ENCODE data around the gene SMARCE1. TPM values are rescaled to one million over a fixed set of nuclear protein-coding genes. Genes with fewer than 3 reads are reported as not detected.
A peak's percentile ranks its signal among the peaks of the same experiment; 100 is the strongest.

Gene SMARCE1
- total RNA-seq, 1 donor from 2014 or later, result 146 TPM

DNA sequence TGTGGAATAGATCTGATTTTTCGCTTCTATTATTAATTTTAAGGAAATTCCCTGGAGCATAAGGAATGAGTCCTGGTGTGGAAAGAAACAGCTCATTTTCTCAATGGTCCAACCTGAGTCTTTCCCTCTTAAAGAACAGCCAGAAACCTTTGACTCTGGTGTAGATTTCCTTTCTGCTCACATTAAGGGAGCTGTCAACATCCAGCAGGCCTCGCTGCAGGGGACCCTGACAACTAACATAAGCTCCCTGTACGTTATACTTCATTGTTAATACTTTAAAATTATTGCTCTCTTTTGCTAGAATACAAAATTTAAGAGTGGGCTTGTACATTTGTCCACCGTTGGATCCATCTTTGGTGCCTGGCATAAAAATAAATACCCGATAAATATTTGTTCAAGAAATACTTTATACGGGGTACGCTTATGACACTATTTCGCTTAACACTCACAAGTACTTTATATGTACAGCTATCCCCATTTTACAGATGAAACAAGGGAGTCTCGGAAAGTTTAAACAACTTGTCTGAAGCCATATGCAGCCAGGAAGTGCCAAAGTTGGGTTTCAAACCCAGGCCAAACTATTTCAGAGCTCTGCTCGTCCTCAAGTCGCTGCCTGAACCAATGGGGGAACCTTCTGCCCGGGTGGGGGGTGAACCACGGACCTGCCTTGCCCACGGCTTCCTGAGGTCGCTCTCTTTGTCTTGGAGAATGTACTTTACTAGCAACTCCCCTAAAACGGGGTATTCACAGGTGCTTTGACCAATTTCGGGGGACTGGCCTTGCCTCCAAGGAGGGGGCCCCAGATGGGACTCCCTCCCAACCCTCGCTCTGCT lies 611 bp downstream of the SMARCE1 start:
- DNase-seq (ENCODE audit: low spot score), result no peak

DNA sequence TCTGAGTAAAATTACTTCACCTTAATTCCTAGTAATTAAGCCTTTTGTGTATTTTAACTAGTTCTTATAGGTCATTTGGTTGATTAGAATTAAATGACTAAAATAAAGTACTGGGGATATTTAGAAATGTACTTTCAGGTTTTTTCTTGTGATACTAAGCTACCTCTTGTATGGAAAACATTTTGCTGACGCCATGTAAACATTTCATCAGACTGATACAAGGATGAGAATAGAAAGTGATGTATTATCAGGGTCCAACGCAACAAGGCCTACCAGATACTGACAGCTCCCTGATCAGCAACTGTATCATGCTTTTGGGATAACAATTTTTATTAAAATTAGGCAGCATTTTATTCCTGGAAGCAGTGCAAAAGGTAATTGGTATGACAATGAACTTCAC lies 1.7 kb downstream of the SMARCE1 start:
- no peak for DNase-seq (ENCODE audit: low spot score)

DNA sequence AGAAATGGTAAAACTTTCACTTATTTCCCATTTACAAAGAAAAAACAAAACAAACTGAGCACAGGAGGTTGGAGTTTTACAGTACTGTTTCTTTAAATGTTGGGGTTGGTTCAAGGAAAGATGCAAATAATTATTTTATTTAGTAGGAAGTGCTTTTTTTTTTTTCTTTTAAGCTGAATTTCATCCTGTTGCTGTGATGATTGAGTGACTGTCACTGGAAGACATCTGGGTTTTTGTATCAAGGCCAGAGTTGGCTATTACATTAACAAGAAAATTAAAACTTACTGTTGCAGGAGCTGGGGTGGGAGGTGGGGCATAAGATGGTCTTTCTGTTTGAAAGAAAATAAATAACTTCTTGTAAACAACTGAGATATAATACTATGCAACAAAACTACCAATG lies 2.3 kb downstream of the SMARCE1 start:
- no peak for DNase-seq (ENCODE audit: low spot score)

DNA sequence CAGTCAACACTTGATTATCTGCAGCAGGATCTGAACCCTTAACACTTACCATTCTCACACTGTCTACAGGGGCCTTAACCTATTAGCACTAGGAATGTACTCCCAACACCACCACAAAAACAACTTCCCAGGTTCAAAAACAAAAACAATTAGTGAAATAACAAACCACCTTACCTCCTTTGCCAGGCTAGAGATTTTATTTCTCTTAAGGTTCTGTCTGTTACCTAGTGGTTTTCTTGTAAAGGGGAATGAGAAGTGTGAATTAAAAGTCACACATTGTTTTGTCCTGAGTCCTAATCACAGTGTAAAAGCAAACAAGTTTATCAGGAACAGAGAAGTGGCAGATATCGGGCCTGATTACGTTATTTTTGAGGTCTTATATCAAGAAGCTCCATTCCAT lies 9.7 kb downstream of the SMARCE1 start:
- no peak for DNase-seq (ENCODE audit: low spot score)

DNA sequence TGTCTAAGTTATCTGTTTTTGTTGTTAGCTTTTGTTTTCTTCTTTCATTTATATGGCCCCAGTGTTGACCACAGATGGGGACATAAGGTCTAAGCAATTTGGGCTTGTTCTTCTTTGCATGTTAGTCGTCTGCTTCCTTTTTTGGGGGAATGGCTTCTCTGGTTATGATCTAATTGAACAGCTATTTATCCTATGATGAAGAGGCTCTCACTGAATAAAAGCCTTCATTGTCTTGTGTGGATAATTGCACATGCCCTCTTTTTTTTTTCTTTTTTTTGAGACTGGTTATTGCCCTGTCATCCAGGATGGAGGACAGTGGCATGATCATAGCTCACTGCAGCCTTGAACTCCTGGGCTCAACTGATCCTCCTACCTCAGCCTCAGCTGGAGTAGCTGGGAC lies 13.7 kb downstream of the SMARCE1 start:
- DNase-seq (ENCODE audit: low spot score), result no peak

DNA sequence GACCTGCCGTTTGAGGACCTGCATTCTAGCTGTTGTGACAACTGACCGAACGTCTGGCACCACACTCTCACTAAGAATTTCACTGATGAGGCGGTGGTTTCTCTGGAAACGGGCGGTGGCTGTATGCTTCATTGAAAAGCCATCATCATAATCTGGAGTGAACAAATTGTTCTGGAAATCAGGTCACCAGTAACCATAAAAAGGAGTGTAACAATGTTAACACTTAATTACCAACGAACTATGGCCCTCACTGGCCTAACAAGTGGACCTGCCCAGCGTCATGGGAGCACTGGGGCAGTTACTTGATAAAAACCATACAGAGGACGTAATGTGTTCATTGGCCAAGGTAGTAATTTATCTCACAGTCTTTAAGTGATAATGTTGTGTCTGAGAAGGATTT lies 15.4 kb downstream of the SMARCE1 start:
- DNase-seq (ENCODE audit: low spot score), result no peak

DNA sequence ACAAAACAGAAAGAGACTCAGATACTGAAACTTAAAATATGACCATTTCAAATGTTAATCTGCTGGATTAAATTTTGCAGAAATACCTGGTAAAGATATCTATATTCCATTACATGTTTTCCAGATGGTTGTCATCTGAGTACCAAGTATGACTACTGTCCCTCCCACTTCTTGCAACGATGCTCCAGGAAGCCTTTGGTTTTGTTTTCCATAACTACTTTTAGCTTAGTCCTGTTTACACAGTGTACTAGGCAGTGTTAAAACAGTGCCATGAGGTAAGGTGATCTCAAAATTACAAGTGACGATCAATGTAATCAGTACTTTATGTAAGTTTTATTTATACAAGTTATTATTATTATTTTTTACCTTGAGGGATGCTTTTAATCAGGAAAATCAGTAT lies 17.8 kb downstream of the SMARCE1 start:
- DNase-seq (ENCODE audit: low spot score), result no peak

DNA sequence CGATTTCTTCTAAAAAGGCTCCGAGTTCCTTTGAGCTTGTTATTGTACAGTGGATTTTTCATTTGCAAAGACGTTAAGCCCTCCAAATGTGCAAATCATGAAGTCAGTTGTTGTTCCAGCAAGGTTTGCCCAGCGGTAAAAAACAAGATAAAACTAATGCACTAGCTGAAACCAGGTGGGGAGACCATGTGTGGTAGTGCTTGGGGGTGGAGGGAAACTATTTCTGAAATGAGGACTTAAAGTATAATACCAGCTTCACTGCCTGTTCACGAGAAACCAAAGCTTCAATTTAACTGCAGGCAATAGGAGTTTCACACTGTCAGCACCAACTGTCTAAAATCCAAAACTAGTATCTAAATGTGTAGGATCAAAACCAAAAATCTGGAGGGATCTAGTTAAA lies 22.3 kb downstream of the SMARCE1 start:
- no peak for DNase-seq (ENCODE audit: low spot score)

DNA sequence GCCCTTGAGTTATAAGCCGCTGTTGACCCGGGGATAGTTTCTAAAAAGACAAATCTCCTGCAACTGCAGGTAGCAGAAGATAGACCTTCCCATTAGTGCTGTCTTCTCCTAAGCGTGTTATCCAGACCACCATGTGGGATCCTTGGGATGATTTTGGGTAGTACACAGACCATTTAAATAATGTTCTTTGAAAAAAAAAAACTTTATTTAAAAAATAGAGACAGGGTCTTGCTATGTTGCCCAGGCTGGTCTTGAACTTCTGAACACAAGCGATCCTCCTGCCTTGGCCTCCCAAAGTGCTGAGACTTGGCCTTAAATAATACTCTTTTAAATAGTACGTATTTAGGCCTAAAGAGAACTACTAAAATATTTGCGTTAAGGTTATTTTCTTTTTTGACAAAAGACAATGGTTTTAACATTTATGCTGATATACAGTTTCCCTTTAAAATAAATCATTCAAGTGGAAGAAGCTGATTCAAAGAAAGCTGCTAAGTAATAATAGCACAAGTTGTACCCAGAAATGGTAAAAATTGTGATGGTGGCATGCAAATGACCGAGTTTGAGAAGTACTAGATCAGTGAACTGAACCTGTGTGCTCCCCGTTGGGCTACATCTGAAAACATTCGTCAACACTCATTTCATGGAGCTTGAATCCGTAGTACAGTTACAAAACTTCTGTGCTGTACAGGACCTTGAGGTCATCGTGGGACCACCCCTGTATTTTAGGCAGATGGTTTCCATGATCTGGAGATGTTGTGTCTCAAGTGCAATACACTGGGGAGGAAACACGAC lies 24.0 kb downstream of the SMARCE1 start:
- DNase-seq (ENCODE audit: low spot score), result no peak

DNA sequence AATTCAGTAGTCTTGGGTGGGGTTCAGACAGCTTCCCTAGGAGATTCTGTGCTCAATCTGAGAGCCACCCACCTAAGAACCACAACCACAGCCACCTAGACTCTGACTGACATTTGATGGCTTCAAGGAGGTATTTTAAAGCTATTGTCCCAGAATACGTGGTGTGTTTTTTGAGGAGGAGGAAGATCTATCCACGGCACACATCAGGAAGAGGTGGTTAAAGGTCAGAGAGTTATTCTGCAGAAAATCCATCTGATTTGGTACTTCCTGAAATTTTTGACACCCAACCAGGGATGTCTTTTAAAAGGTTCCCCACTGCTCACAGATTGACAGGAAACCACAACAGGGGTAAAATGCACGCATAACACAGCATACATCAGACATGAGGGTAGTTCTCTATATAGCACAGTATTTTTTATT lies 25.1 kb downstream of the SMARCE1 start:
- DNase-seq (ENCODE audit: low spot score), result no peak

DNA sequence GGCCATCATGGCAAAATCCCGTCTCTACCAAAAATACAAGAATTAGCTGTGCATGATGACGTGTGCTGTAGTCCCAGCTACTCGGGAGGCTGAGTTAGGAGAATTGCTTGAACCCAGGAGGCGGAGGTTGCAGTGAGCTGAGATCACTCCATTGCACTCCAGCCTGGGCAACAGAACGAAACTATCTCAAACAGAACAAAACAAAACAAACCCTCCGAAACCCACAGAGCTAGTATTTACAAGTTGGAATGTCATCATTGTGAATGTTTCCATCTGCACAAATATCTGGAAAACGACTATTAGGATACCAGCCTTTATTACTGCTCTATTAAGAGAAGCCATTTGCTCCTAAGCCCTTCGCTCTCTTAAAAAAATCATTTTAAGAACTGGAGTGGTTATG lies 26.0 kb downstream of the SMARCE1 start:
- DNase-seq (ENCODE audit: low spot score), result no peak

DNA sequence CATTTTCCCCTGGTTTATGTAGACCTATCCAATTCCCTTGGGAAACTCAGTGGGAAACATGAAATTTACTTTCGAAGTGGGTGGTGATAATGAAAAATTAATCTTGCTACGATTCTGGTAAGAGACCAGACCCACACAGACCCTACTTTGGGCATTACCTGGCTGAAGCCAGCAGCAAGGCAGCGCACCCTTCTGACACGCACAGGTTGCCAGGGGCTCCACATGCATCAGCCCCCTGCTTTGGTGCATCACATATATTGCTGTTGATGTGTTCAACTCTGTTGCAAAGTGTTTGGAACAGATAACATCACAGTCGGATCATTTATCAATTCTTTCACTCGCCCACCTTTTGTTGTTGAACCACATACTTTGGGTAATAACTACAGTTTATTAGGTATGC lies 26.6 kb downstream of the SMARCE1 start:
- DNase-seq (ENCODE audit: low spot score), result no peak

DNA sequence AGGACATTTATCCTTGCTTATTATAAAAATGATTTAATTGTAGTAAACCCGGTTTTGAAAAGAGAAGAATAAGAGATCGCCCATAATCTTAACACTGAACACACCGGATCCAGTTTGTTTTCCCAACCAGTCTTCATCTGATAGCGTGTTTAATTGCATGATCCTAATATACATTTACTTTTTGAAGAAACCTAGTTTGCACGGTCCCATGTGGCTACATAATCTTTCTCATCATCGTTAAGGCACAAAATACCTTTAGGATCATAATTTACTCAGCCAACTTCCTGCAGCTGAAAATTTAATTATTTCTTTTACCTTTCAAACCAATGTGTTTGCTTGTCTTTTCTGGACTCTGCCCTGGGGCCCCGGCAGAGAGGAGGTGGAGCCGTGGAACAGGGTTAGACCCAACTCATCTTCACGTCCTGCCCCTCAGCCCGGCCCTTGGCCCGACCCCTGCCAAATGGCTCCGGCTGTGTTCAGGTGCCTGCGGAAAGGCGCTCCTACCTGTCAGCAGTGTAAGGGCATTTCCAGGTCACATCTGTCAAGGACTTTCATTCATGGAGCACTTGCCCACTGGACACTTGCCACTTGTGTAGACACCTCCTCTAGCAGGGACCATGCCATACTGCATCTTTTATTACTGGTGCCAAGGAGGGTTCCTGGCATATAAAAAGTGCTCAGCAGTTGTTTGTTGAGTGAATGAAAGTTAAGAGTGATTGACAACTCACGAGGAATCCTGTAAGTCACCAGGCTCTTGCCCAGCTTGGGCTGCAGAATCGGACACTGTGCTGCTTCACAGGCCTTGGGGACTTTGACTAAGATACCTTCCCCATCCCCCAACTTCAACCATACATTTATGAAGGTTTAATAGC lies 28.6 kb downstream of the SMARCE1 start:
- no peak for DNase-seq (ENCODE audit: low spot score)

DNA sequence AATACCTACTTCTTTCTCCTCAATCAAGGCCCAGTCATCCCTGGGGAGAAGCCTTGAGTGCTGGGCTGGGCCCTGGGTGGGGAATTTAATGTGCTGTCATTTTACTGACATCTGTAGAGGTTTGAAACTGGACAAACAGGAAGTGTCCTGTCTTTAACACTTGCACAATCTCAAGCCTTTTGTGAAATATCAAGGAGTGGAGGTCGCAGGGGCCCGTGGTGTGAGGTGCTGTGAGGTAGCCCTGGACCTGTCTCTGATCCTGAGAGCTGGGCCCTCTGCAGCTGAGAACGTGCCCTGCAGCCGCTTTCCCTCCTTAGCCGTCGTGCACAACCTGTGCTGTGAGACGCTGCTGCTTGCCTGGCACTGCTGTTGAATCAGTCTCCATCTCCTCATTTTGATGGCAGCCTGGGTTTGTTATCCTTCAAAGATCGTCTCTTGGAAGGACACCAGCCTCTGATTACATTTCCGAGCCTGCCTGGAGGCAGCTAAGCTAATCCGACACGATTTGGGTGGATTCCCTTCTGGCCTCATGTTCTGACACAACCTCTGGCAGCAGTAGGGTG lies 29.9 kb downstream of the SMARCE1 start:
- peak; percentile 59 for DNase-seq (ENCODE audit: low spot score)

DNA sequence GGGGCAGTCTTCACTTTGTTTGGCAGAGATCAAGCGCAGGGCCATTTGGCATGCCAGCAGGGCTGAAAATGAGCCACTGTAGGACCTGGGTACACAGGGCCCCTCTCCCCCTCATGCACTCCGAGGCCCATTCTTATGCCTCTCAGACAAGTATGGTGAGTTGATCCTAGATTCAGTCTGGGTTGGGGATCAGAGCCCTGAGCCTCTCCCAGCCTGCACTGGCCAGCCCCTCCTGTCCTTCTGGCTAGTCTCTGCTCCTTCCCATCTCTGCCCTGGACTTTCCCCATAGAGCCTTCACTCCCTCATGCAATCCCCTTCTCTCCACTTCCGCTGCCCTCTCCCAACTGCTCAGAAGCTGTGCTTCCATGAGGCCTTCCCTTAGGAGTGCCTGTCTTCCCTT lies 31.0 kb downstream of the SMARCE1 start:
- DNase-seq (ENCODE audit: low spot score), result no peak

DNA sequence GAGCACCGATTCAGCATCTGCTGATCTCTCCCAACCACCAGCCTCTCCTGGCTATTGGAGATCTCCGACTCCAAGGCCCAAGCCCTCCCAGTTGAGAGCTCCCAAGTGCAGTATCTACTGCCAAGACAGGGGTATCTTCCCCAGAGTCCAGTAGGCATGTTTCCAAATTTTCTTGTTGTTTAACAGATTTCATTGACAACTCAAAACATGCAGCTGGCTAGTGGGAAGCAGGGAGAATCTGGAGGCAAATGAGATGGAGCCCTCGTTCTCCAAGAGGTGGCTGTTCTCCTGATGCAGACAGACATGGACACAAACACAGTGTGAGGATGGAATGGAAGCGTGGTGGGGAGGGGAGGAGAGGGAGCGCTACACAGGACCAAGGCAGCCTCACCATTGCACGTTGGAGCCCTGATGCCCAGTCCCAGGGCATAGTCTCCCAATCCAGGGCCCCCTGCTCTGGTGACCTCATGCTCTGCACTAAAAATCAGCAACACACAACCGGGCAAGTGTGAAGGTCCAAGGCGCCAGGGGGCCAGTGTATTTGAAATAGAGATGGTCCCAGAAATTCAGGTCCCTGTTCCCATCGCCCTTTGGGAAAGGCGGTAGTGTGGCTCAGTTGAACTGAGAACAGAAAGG lies 31.7 kb downstream of the SMARCE1 start:
- DNase-seq (ENCODE audit: low spot score), result no peak

DNA sequence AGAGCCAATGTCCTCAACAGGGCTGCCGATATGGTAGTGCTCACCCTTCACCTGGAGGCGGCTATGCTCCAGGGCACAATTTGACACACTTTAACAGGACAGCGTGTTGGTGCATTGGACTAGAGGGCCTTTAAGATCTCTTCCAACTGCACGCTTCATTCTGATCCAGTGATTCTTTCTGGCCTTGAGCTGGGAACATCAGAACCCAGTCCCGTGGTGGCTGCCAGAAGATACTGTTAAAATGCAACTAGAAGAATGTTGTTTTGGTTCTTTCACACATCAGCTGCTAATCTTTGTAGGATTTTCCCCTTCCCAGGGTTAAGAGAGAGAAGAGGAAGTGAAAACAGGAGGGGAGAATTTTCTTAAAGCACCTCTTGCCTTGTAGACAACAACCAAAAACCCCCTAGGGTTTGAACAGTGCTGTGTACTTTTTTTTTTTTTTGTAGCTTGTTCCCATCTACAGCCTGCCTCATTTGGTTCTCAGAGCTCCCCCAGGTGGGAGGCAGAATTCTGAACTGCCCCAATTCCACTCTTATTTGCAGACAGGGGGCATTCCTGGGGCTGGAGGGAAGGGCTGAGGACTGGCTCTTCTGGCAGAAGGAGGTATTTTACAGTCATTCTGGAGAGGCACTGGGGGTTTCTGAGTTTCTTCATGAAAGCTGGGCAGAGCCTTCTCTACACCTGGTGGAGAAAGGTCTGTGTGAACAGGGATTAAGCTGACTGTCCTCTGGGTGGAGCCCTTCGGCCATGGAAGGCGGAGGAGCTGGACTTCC lies 32.4 kb downstream of the SMARCE1 start:
- DNase-seq (ENCODE audit: low spot score), result peak; percentile 33

DNA sequence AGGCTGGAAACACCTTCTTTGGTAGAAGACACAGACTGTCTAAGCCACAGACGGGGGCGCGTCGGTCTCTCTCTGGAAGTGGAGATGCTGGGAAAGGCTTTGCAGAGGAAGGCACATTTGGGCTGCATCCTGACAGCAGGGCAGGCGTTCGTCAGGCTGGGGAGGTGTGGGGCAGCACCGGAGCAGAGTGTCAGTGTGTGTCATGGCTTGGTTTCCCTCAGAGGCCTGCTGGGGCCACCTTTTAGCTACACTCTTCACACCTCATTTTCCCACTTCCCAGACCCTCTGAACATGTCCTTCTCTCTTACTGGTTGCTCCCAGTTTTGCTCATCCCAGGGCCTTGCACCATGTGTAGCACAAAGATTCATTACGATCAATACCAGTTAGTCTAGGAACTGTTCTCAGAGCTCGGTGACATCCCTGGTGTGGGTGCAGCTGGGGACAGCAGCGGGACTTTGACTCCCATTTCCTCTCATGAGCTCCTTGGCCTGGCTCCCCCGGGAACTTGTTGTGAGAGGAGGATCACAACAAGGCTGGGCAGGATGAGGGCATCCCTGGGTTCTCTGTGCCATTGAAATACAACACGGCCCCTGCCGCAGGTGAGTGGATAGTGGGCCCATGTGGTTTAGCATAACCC lies 33.1 kb downstream of the SMARCE1 start:
- no peak for DNase-seq (ENCODE audit: low spot score)

DNA sequence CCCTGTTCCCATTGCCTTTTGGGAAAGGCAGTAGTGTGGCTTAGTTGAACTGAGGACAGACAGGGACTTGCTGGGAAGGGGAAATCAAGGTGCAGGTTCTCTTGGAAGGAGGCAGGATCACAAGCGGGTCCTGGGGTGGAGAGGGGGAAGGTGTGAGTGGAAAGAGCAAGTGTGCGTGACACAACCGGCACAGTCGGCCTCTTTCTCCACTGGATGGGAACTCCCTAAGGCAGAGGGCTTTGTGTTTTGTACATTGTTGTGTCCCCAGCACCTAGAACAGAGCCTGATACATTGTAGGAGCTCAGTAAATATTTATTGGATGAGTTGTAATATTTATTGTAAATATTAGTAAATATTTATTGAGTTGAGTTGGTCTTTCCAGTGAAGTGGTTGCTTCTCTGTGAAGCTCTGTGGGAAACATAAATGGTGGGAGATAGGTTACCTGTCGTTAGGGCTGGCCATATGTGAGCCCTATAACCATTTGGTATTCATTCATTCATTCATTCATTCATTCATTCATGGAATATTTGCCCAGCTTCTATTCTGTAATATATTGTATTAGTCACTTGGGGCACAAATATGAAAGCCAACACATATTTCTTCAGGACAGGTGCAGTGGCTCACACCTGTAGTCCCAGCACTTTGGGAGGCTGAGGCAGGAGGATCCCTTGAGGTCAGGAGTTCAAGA lies 34.0 kb downstream of the SMARCE1 start:
- no peak for DNase-seq (ENCODE audit: low spot score)
